Stimulated activated CD4-positive, alpha-beta T cell treated with anti-CD3 and anti-CD28 coated beads, Interleukin-4, amount 100 ng/mL, for 48 hours (primary cell): ENCODE data around the gene MBD3L1.

ENCODE experiments used
- DNase-seq, 2 donors: peaks; one replicate each; pipeline ENCODE4 v3.0.0-alpha.2; 2020; ENCODE audit warnings: low read depth in 2 of 2

MBD3L1 gene

DNA sequence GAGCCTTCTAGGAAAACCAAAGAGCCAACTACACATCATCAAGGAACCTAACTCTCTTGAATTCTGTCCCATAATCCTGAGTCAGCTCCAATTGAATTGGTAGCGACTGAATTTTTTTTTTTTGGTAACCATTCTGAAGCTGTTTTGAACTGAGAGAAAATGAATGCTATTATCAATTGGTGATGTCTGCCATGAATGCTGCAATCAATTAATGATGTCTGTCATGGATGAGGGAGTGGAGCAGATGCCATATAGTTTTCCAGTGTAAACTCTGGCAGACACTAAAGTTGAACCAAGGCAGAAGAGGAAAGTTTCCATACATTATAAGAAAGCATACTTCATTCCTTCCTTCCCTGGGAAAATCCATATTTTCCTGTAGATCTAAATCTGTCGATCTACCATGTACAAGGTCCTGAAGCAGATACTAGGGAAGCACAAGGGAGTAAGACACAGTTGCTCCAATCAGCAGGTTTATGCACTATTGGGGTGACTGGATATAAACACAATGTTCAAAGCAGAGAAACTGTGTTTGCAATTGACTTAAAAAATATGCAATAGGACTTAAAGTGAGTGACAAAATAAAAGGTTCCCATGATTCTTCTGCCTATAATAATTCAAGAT is 48.8 kb downstream of the MBD3L1 start:
- DNase-seq: no peak

GRCh38 chr19:8881512-8881911 is 49.3 kb downstream of the MBD3L1 start:
- DNase-seq: no peak

DNA sequence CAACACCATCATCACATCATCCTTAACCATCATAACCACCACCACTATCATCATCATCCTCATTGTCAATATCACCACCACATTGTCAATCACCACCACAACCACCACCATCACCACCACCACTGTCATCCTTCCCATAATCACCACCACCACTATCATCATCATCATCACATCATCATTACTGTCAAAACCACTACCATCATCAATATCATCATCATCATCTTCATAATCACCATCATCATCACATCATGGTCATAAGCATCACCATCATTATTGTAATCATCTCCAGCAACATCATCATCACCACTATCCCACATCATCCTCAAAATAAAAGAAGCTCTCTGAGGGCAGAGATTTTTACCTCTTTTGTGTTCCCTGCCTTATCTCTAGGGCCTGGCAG is 52.2 kb downstream of the MBD3L1 start:
- DNase-seq: no peak

- no peak for DNase-seq
These were observed 55.2 kb downstream of the MBD3L1 start for GRCh38 chr19:8887364-8887763.

- DNase-seq: no peak
These were observed 58.1 kb downstream of the MBD3L1 start for GRCh38 chr19:8890260-8890659.
